HCT116 (cell line): Measurements from ENCODE around the gene PIAS2. TPM values are rescaled to one million over a fixed set of nuclear protein-coding genes. Genes with fewer than 3 reads are reported as not detected.

Experiments used
- ATAC-seq: fragments of 200-7000 bp; cut with Tn5 transposase; 2 replicates; pipeline ENCODE4 v1.9.1; 2020; ENCODE audit warnings: mild to moderate bottlenecking, moderate library complexity
- BruUV-seq: library from RNA; stranded (reverse); fragments of 400-500 nt; replicated peaks from 2 replicates; lab custom pipeline; 2021; lab: Mats Ljungman, UMichigan
- CTCF ChIA-PET: fragments of 300-600 bp; sonication (Branson Sonifier 250); formaldehyde crosslinking; loops from one replicate; lab custom pipeline; 2021; ENCODE audit warnings: antibody characterized with exemption; lab: Charles Lee
- POLR2A ChIA-PET: fragments of 300-600, 350-600 bp; sonication (Branson Sonifier 250); formaldehyde crosslinking; loops from one replicate; lab custom pipeline; 2021; ENCODE audit warnings: antibody characterized with exemption; lab: Charles Lee
- RAD21 ChIA-PET, 2 experiments: fragments of 300-600 bp; sonication (Branson Sonifier 250); formaldehyde crosslinking; loops; one replicate each; lab custom pipeline; 2023; ENCODE audit warnings: low total read pairs in 2 of 2; ENCODE audit not compliant: uncharacterized antibody in 2 of 2, unreplicated experiment in 2 of 2, low non-redundant PET in 1 of 2; lab: Charles Lee
- DNase-seq: peaks from one replicate; pipeline ENCODE4 v3.0.0-alpha.2; 2010; ENCODE audit warnings: low read depth, low spot score
- H2AFZ ChIP-seq: fragments of 200-600 bp; shearing (Covaris generic), sonication (generic); 2 replicates; pipeline ENCODE4 v1.6.1; 2017; ENCODE audit warnings: low read depth, mixed run types, mixed read lengths, antibody characterized with exemption, low read length; ENCODE audit not compliant: poor library complexity, severe bottlenecking
- H3K27ac ChIP-seq: 2 replicates; pipeline ENCODE4 v1.5.1; 2012; ENCODE audit warnings: low read depth, low read length
- H3K27me3 ChIP-seq: fragments of 200-600 bp; sonication (generic); 2 replicates; pipeline ENCODE4 v1.6.1; 2016; ENCODE audit warnings: mixed run types, low read length, mixed read lengths; ENCODE audit not compliant: insufficient read depth
- H3K36me3 ChIP-seq, 2 experiments: fragments of 200-500 bp in 1 of 2; fragments of 200-600 bp in 1 of 2; sonication (Bioruptor generic) in 1 of 2; sonication (generic) in 1 of 2; 2 replicates each; pipeline versions ENCODE4 v1.5.1 to v1.6.1; 2014 to 2016; ENCODE audit warnings: low read length in 2 of 2, inconsistent platforms in 1 of 2, mixed read lengths in 1 of 2, mixed run types in 1 of 2; ENCODE audit not compliant: insufficient read depth in 2 of 2, control insufficient read depth in 1 of 2
- H3K4me1 ChIP-seq, 2 experiments: fragments of 200-600 bp in 1 of 2; sonication (generic) in 1 of 2; 2 replicates each; pipeline versions ENCODE4 v1.5.1 to v1.6.1; 2012 to 2017; ENCODE audit warnings: low read length in 2 of 2, inconsistent platforms in 1 of 2, mild to moderate bottlenecking in 1 of 2, mixed read lengths in 1 of 2, mixed run types in 1 of 2, moderate library complexity in 1 of 2; ENCODE audit not compliant: insufficient read depth in 2 of 2, control insufficient read depth in 1 of 2
- H3K4me2 ChIP-seq: fragments of 200-600 bp; sonication (generic); 2 replicates; pipeline ENCODE4 v1.6.1; 2017; ENCODE audit warnings: mixed run types, low read length, mixed read lengths
- H3K4me3 ChIP-seq, 2 experiments: fragments of 200-600 bp in 1 of 2; sonication (generic) in 1 of 2; replicated peaks in 1 of 2; 2 replicates each; pipeline ENCODE4 v1.5.1; 2011 to 2016; ENCODE audit warnings: low read length in 2 of 2, control low read depth in 1 of 2, low read depth in 1 of 2, mild to moderate bottlenecking in 1 of 2, mixed read lengths in 1 of 2, mixed run types in 1 of 2
- H3K79me2 ChIP-seq: fragments of 200-600 bp; sonication (generic); 2 replicates; pipeline ENCODE4 v1.6.1; 2017; ENCODE audit warnings: mild to moderate bottlenecking, mixed run types, low read length, moderate library complexity, mixed read lengths; ENCODE audit not compliant: insufficient read depth
- H3K9ac ChIP-seq: fragments of 200-600 bp; sonication (generic); 2 replicates; pipeline ENCODE4 v1.6.1; 2016; ENCODE audit warnings: low read length, mixed read lengths
- H3K9me2 ChIP-seq: fragments of 200-600 bp; sonication (generic), shearing (Covaris generic); 2 replicates; pipeline ENCODE4 v1.6.1; 2017; ENCODE audit warnings: mixed run types, mild to moderate bottlenecking, moderate library complexity; ENCODE audit not compliant: insufficient read depth
- H3K9me3 ChIP-seq, 2 experiments: fragments of 200-500 bp in 1 of 2; fragments of 200-600 bp in 1 of 2; sonication (Bioruptor generic) in 1 of 2; sonication (generic) in 1 of 2; 2 replicates each; pipeline ENCODE4 v1.6.1; 2014 to 2017; ENCODE audit warnings: low read length in 2 of 2, mixed read lengths in 2 of 2, inconsistent platforms in 1 of 2, low read depth in 1 of 2, mild to moderate bottlenecking in 1 of 2, mixed run types in 1 of 2, moderate library complexity in 1 of 2; ENCODE audit not compliant: control insufficient read depth in 1 of 2, insufficient read depth in 1 of 2
- H4K20me1 ChIP-seq: fragments of 200-600 bp; sonication (generic), shearing (Covaris generic); 2 replicates; pipeline ENCODE4 v1.6.1; 2017; ENCODE audit warnings: mixed run types, mild to moderate bottlenecking, moderate library complexity; ENCODE audit not compliant: insufficient read depth
- ATF3 ChIP-seq: IDR thresholded peaks from 2 replicates; pipeline ENCODE4 v1.6.1; 2012
- CTCF ChIP-seq, 3 experiments: fragments of 200-600 bp in 1 of 3; sonication (generic) in 1 of 3; IDR thresholded peaks in 2 of 3; conservative IDR thresholded peaks in 1 of 3; 2 replicates each; pipeline ENCODE4 v1.5.1; 2012 to 2017; ENCODE audit warnings: low read depth in 2 of 3, low read length in 2 of 3, antibody characterized with exemption in 1 of 3, borderline replicate concordance in 1 of 3, control low read depth in 1 of 3, mild to moderate bottlenecking in 1 of 3, mixed read lengths in 1 of 3, mixed run types in 1 of 3, moderate library complexity in 1 of 3; ENCODE audit not compliant: insufficient read depth in 1 of 3
- EZH2 ChIP-seq: fragments of 200-600 bp; sonication (generic); IDR thresholded peaks from 2 replicates; pipeline ENCODE4 v1.6.1; 2017; ENCODE audit warnings: antibody characterized with exemption, mixed run types
- EZH2phosphoT487 ChIP-seq: fragments of 200-600 bp; IDR thresholded peaks from 2 replicates; pipeline ENCODE4 v1.6.1; 2018; ENCODE audit warnings: antibody characterized with exemption, borderline replicate concordance
- JUND ChIP-seq: IDR thresholded peaks from 2 replicates; pipeline ENCODE4 v1.6.1; 2012
- POLR2AphosphoS5 ChIP-seq: IDR thresholded peaks from 2 replicates; pipeline ENCODE4 v1.6.1; 2011; ENCODE audit warnings: mild to moderate bottlenecking, low read depth, low read length, moderate library complexity
- SIN3A ChIP-seq: IDR thresholded peaks from 2 replicates; pipeline ENCODE4 v1.6.1; 2012; ENCODE audit warnings: low read depth
- SP1 ChIP-seq: IDR thresholded peaks from 2 replicates; pipeline ENCODE4 v1.6.1; 2012; ENCODE audit warnings: low read depth
- TCF7L2 ChIP-seq: IDR thresholded peaks from 2 replicates; pipeline ENCODE4 v1.7.0; 2011; ENCODE audit warnings: borderline replicate concordance, inconsistent platforms; ENCODE audit not compliant: insufficient read depth, insufficient read length; ENCODE audit errors: extremely low read depth
- YY1 ChIP-seq: IDR thresholded peaks from 2 replicates; pipeline ENCODE4 v1.6.1; 2011; ENCODE audit warnings: low read length, low read depth, moderate library complexity, mild to moderate bottlenecking; ENCODE audit not compliant: insufficient replicate concordance; ENCODE audit errors: extremely low read depth
- ZFX ChIP-seq: fragments of 450-650 bp; IDR thresholded peaks from 2 replicates; pipeline ENCODE4 v1.6.1; 2017
- intact Hi-C: fragments of 100-400 bp; cut with micrococcal nuclease; formaldehyde crosslinking; loops from 2 replicates; pipeline ENCODE4 v1.10.0; 2022
- total RNA-seq: library from RNA; stranded (reverse); gene quantifications from one replicate; pipeline ENCODE4 v1.2.1, GENCODE V29; 2021; ENCODE audit not compliant: unreplicated experiment
- TF ChIP-seq, protein P1 (sequence below): IDR thresholded peaks from 2 replicates; pipeline ENCODE4 v1.6.1; 2012
- TF ChIP-seq, protein P2 (sequence below): IDR thresholded peaks from 2 replicates; pipeline ENCODE4 v1.6.1; 2011; ENCODE audit warnings: mild to moderate bottlenecking, low read length, moderate library complexity; ENCODE audit not compliant: insufficient replicate concordance; ENCODE audit errors: extremely low read depth

The PIAS2 gene
- total RNA-seq, 1 experiment from 2014 or later: 31.7 TPM

GRCh38 chr18:46789088-46789487 lies 128.2 kb downstream of the PIAS2 start:
- TF ChIP-seq ZFX (no peak), TCF7L2 (no peak), JUND (no peak), SP1 (no peak), ATF3 (no peak), EZH2 (no peak)
- TF ChIP-seq, protein P1, sequence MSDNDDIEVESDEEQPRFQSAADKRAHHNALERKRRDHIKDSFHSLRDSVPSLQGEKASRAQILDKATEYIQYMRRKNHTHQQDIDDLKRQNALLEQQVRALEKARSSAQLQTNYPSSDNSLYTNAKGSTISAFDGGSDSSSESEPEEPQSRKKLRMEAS: no peak
- H3K9ac ChIP-seq: no peak overlapping the region
- no TSS peak for BruUV-seq
- no peak overlapping the region for H3K4me3 ChIP-seq
- ATAC-seq (no peak), DNase-seq (no peak)
- H3K4me2 ChIP-seq: no peak overlapping the region
- no peaks in the 10 kb centered on the region for H3K9me2 ChIP-seq
- no peaks in the 10 kb centered on the region for H3K9me3 ChIP-seq
- ChIA-PET POLR2A (no interaction called here), CTCF (no interaction called here), RAD21 (no interaction called here)
- no peaks in the 10 kb centered on the region for H3K36me3 ChIP-seq
- H3K27ac ChIP-seq: no peak overlapping the region
- no peaks in the 10 kb centered on the region for H3K79me2 ChIP-seq
- no peaks in the 10 kb centered on the region for H3K4me1 ChIP-seq
- intact Hi-C loops: no loop called here
- H2AFZ ChIP-seq: no peak overlapping the region
- H4K20me1 ChIP-seq: no peaks in the 10 kb centered on the region
- H3K27me3 ChIP-seq: 0 out of 2 replicates have a peak, but pooled peaks cover 3% of the 10 kb centered on the region

- no peak for TF ChIP-seq POLR2AphosphoS5
- no peak for TF ChIP-seq EZH2phosphoT487
- TF ChIP-seq YY1: no peak
- TF ChIP-seq, protein P2, sequence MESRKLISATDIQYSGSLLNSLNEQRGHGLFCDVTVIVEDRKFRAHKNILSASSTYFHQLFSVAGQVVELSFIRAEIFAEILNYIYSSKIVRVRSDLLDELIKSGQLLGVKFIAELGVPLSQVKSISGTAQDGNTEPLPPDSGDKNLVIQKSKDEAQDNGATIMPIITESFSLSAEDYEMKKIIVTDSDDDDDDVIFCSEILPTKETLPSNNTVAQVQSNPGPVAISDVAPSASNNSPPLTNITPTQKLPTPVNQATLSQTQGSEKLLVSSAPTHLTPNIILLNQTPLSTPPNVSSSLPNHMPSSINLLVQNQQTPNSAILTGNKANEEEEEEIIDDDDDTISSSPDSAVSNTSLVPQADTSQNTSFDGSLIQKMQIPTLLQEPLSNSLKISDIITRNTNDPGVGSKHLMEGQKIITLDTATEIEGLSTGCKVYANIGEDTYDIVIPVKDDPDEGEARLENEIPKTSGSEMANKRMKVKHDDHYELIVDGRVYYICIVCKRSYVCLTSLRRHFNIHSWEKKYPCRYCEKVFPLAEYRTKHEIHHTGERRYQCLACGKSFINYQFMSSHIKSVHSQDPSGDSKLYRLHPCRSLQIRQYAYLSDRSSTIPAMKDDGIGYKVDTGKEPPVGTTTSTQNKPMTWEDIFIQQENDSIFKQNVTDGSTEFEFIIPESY: no peak
- no peak for TF ChIP-seq EZH2
- TF ChIP-seq SIN3A: no peak
- no peak for TF ChIP-seq CTCF (IDR thresholded peaks at IDR 0.05 in 2 of 3, conservative IDR thresholded peaks at IDR 0.05 in 1 of 3; ENCODE audit: borderline replicate concordance in 1 of 3, insufficient read depth in 1 of 3, low read depth in 2 of 3, low read length in 2 of 3)
- TF ChIP-seq ATF3: no peak
- no TSS peak for BruUV-seq
- DNase-seq: no peak
- POLR2A ChIA-PET: no interaction called here
- H3K27me3 ChIP-seq: no peaks in the 10 kb centered on the region
- no peak overlapping the region for H3K9ac ChIP-seq
- no peaks in the 10 kb centered on the region for H3K9me3 ChIP-seq
- no peaks in the 10 kb centered on the region for H3K79me2 ChIP-seq
- no peak overlapping the region for H2AFZ ChIP-seq
- no peaks in the 10 kb centered on the region for H3K9me2 ChIP-seq
- H3K4me2 ChIP-seq: no peak overlapping the region
- H3K27ac ChIP-seq: no peak overlapping the region
- ATAC-seq: no peak
- intact Hi-C loops: no loop called here
- no peaks in the 10 kb centered on the region for H3K36me3 ChIP-seq
- no peaks in the 10 kb centered on the region for H3K4me1 ChIP-seq
- H4K20me1 ChIP-seq: no peaks in the 10 kb centered on the region
- CTCF ChIA-PET: interaction anchor here (0.5 kb wide), 1 partner anchor 54 kb away, joined by 3 read pairs; no protein-coding TSS in a partner anchor
- RAD21 ChIA-PET: no interaction called here
- no peak overlapping the region for H3K4me3 ChIP-seq
Measured at GRCh38 chr18:46787674-46788073, 129.6 kb downstream of the PIAS2 start.
